Measurements from ENCODE around the gene TAF1L.

TAF1L gene

GRCh38 chr9:32589083-32589723, 46.3 kb downstream of the TAF1L start:
- TF ChIP-seq CTCF (IDR thresholded peaks at IDR 0.05; ENCODE audit: unreplicated experiment in 3 of 3), result peak; percentile 46 to 63 (median 54)
- H3K27ac Mint-ChIP-seq, result peak overlapping the region; percentile 58 to 89 (median 69)
- no peak overlapping the region for H3K4me3 Mint-ChIP-seq
- no peaks in the 10 kb centered on the region for H3K36me3 Mint-ChIP-seq (ENCODE audit: low read depth)
- H3K9me3 Mint-ChIP-seq, result no peaks in the 10 kb centered on the region
- H3K27me3 Mint-ChIP-seq (ENCODE audit: low read depth), result no peaks in the 10 kb centered on the region
- peaks cover 19% of the 10 kb centered on the region for H3K4me1 Mint-ChIP-seq

- no peaks in the 10 kb centered on the region for H3K36me3 Mint-ChIP-seq (ENCODE audit: low read depth)
- H3K9me3 Mint-ChIP-seq, result no peaks in the 10 kb centered on the region
- H3K4me3 Mint-ChIP-seq, result no peak overlapping the region
- peaks cover 19% of the 10 kb centered on the region for H3K4me1 Mint-ChIP-seq
- no peaks in the 10 kb centered on the region for H3K27me3 Mint-ChIP-seq (ENCODE audit: low read depth)
- TF ChIP-seq CTCF (IDR thresholded peaks at IDR 0.05; ENCODE audit: unreplicated experiment in 3 of 3), result no peak
- H3K27ac Mint-ChIP-seq, result no peak overlapping the region
Measured at GRCh38 chr9:32587901-32588300, 47.6 kb downstream of the TAF1L start.

GRCh38 chr9:32584784-32585183, 50.7 kb downstream of the TAF1L start:
- no peak overlapping the region for H3K4me3 Mint-ChIP-seq
- H3K4me1 Mint-ChIP-seq, result peaks cover 20% of the 10 kb centered on the region
- no peak overlapping the region for H3K27ac Mint-ChIP-seq
- TF ChIP-seq CTCF (IDR thresholded peaks at IDR 0.05; ENCODE audit: unreplicated experiment in 3 of 3), result no peak
- H3K27me3 Mint-ChIP-seq (ENCODE audit: low read depth), result peaks cover 1% of the 10 kb centered on the region
- H3K36me3 Mint-ChIP-seq (ENCODE audit: low read depth), result no peaks in the 10 kb centered on the region
- H3K9me3 Mint-ChIP-seq, result no peaks in the 10 kb centered on the region

- peaks cover 9% of the 10 kb centered on the region for H3K27me3 Mint-ChIP-seq (ENCODE audit: low read depth)
- no peaks in the 10 kb centered on the region for H3K36me3 Mint-ChIP-seq (ENCODE audit: low read depth)
- peaks cover 14% of the 10 kb centered on the region for H3K4me1 Mint-ChIP-seq
- peak; percentile 58 to 66 (median 66) for TF ChIP-seq CTCF (IDR thresholded peaks at IDR 0.05; ENCODE audit: unreplicated experiment in 3 of 3)
- peak overlapping the region in 1 of 3 experiments; percentile 48 for H3K27ac Mint-ChIP-seq
- H3K4me3 Mint-ChIP-seq, result no peak overlapping the region
- no peaks in the 10 kb centered on the region for H3K9me3 Mint-ChIP-seq
Measured at GRCh38 chr9:32581512-32582143, 53.8 kb downstream of the TAF1L start.

- TF ChIP-seq CTCF (IDR thresholded peaks at IDR 0.05; ENCODE audit: unreplicated experiment in 3 of 3), result no peak
- Mint-ChIP-seq H3K4me1 (peaks cover 14% of the 10 kb centered on the region), H3K36me3 (ENCODE audit: low read depth) (no peaks in the 10 kb centered on the region), H3K9me3 (no peaks in the 10 kb centered on the region), H3K4me3 (no peak overlapping the region), H3K27ac (no peak overlapping the region), H3K27me3 (ENCODE audit: low read depth) (peaks cover 9% of the 10 kb centered on the region)
Measured at GRCh38 chr9:32580631-32581300, 54.7 kb downstream of the TAF1L start.

All from nephron (organoid).